Endometrium (tissue), 2 donors: ENCODE results near the gene PALS1.

Source experiments
- FAIRE-seq: peaks from 2 replicates; lab custom pipeline; 2012; peaks lifted over from hg19 to GRCh38; lab: Jason Lieb, UNC
- donor health status: control.
- donor health status: control.

The PALS1 gene

GRCh38 chr14:67241411-67242167 lies at the start of gene PALS1:
Gene PALS1 (plus strand): TSS chr14:67241435. CDS start chr14:67279171, 37,736 bp downstream.
- no peak for FAIRE-seq

GRCh38 chr14:67191768-67192290 lies 49.4 kb upstream of the PALS1 start:
- no peak for FAIRE-seq

- no peak for FAIRE-seq
Measured at GRCh38 chr14:67192366-67192765, 48.9 kb upstream of the PALS1 start.

GRCh38 chr14:67195279-67195678 lies 46.0 kb upstream of the PALS1 start:
- FAIRE-seq, result no peak

DNA sequence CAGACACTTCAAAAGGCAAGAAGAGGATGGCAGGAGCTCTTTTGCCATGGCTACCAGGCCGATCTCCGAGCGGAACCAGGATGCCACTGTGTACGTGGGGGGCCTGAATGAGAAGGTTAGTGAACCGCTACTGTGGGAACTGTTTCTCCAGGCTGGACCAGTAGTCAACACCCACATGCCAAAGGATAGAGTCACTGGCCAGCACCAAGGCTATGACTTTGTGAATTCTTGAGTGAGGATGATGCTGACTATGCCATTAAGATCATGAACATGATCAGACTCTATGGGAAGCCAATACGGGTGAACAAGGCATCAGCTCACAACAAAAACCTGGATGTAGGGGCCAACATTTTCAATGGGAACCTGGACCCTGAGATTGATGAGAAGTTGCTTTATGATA lies 42.2 kb upstream of the PALS1 start:
- FAIRE-seq, result no peak

DNA sequence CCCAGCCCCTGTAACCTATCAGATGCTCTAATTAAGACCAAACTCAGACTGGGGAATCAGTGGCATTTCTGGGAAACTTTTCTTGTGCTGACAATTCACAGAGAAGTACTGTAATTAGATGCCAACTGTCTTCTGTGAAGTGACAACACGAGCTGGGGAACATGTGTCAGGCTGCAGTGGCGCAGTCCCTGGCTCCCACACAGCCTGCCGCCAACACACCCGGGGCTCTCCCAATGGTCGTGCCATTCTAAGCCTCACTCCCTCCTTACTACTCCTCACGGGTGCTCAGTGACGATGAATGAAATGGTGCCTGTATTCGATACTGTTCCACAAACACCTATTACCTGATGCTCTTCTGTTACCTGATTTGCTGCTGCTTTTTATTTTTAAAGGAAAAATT lies 33.4 kb upstream of the PALS1 start:
- FAIRE-seq, result no peak

DNA sequence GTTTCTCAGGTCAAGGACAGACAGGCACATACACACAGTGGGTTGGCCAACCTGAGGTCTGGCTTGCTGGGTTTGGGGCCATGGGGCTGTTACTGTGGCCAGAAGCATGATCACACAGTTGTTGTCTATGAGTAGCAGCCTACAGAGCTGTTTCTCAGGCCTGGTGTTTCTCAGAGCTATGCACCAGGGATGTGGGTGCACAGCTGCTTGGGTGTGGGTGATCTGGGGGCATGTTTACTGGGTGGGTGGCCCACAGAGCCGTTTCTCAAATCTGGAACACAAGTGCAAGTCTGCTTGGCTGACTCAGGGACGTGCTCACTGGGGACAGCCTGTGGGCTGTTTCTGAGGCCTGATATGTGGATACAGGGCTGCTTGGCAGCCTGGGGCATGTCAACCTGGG lies 23.1 kb upstream of the PALS1 start:
- no peak for FAIRE-seq

DNA sequence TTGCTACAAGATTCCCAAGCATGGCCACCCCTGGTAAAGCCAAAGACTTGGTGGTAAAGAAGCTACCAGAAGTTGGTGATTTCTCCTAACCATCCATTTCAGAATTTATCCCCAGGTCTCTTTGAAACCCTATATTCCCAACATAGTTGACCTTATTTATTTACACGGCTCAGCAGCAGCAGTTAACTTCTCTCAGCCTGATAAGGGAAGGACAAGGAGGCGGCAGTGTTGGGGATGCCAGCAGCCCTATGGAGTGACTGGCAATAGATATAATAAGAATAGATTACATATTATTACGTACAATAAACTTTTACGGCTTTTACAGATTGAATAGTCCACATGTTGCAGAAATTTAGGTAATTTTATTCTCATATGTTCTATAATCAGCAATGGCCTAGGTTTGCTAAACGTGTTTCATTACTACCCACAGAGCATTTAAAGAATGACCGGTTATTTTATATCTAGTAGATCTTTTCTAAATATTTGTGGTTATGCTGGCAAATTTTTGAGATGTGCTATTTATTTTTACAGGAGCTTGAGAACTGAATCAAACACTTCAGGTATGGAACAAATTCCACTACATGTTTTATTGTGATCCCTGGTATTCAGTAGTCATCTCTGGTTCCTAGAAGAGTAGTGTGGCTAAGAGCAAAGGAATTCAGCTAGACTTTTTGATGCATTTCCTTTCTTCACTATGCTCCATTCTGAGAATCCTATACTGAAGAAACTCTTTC lies 19.8 kb upstream of the PALS1 start:
- no peak for FAIRE-seq

- FAIRE-seq, result no peak
Measured at GRCh38 chr14:67221982-67222328, 19.3 kb upstream of the PALS1 start.

DNA sequence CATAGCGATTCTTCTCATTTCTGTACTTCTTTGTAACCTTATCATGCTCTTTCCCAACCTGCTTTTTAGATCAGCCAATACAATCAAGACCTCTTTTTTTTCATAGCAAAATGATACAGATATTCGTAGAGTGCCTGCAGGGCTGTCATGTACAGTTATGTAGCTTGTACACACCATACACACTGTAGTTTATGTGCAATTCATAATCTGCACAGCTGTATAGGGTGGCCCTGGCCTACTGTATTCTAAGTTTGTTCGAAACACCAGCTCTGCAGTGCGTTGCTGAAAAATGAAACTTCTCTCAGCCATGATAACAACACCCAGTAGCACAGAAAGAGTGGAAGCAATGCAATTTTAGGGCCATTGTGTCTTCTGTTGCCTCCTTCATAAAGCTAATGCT lies 15.7 kb upstream of the PALS1 start:
- FAIRE-seq, result no peak

DNA sequence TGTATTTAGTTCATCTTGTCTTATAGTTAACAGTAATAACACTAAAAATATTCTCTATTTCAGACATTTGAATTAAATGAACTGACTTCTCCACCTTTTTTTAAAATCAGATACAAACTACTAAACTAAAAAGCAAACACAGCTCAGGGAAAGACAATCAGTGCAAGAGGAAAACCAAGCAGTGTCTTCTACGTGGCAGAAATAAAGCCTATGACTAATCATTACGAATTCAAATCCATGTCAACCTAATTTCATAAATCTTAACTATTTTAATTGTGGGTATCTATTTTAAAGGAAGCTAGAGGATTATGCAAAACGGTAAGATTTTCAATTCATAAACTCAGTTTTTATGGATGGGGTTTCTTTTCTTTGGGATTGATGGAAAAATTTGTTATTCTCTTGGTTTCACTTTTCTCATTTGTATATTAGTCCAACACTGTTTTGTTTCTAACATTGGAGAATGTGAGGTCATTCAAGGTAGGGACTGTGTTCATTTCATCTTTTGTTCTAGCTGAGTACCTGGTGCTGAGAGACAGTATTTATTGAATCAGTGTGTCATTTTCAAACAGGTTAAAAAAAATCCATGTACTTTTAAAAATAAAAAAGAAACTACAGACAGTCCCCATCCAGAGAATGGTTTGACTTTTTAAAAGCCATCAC lies 12.8 kb upstream of the PALS1 start:
- no peak for FAIRE-seq

GRCh38 chr14:67232066-67232465 lies 9.2 kb upstream of the PALS1 start:
- no peak for FAIRE-seq

GRCh38 chr14:67232621-67233020 lies 8.6 kb upstream of the PALS1 start:
- no peak for FAIRE-seq

DNA sequence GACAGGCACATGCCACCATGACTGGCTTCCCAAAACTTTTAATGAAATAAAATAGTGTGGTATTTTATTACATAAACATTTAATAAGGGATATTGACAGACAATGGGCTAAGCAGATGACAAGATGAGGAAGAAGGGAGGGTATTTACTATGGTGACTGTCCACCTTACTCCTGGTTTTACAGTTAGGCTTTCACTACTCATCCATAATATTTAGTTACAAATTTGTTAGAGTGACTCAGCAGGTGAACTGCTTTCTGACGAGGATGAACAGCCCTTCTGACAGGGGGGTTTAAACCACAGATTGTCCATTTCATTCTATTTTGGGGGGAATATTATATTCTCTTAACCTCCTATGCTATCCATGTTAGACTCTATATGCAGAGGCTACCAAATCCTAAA lies 3.6 kb upstream of the PALS1 start:
- no peak for FAIRE-seq

DNA sequence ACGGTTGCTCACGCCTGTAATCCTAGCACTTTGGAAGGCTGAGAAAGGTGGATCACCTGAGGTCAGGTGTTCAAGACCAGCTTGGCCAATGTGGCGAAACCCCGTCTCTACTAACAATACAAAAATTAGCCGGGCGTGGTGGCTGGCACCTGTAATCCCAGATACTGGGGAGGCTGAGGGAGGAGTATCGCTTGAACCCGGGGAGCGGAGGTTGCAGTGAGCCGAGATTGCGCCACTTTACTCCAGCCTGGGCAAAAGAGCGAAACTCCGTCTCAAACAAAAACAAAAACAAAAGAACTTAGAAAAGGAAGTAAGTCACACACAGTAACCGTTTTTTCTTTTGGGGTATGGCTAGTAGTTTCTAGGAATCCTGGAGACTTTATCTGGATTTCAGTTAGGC lies 1.7 kb upstream of the PALS1 start:
- no peak for FAIRE-seq

DNA sequence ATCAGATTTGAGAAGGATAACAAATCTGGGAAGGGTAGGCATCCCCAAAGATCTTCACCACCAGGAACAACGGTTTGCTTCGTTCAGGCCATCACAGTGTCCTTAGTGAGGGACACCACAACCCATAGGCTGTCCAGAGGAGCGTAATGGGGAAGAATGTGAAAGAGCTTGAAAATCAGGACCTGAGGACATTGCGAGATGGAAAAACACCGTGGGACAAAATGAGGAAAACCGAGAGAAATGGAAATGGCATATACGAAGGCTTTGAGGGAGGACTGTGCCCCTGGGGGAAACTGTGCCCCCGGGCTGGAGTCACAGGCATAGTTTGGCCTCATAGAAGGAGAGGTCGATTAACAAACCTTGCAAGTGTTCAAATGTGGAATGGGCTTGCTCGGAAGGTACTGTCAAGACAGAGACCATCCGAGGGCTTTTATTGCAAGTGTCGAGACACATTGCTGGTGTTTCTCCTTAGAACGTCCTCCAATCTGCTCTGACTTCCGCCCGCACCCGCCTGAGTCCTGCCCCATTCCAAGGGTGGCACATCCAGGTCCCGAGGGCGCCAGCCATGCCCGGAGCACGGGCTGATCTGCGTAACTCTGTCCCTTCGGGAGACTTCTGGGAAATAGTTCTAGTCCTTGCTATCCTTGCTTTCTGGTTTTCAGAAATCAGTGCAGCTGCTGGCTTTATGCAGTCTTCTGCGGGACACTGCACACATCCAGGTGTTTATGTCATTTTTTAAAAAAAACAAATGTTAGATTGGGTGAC lies 885 bp upstream of the PALS1 start:
- no peak for FAIRE-seq

- FAIRE-seq, result no peak
Measured at GRCh38 chr14:67240978-67241410, 241 bp upstream of the PALS1 start.

DNA sequence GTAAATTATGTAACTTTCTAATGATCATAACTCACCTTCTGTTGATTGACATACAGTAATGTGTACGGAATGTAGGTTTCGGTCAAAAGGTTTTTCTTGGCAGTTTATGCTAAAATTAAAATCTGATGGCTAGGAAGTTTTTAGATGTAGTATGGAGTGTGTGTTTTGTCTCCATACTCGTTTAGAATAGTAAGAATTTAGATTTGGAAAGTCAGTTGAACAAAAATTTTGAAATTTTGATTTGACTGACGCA lies 859 bp downstream of the PALS1 start:
- FAIRE-seq, result no peak

DNA sequence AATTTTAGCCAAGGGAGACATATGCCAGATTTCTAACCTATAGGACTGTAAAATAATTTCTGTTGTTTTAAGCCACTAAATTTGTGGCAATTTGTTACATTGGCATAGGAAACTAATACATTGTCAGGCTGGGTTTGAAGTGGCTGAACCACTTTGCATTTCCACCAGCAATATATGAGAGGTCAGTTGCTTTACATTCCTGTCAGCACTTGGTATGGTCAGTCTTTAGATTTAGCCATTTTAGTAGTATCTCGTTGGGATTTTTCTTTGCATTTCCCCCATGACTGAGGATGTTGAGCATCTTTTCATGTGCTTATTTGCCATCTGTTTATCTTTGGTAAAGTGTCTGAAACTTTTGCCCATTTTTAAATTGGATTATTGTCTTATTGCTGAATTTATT lies 3.9 kb downstream of the PALS1 start:
- no peak for FAIRE-seq

- no peak for FAIRE-seq
Measured at GRCh38 chr14:67251573-67252226, 10.5 kb downstream of the PALS1 start.

DNA sequence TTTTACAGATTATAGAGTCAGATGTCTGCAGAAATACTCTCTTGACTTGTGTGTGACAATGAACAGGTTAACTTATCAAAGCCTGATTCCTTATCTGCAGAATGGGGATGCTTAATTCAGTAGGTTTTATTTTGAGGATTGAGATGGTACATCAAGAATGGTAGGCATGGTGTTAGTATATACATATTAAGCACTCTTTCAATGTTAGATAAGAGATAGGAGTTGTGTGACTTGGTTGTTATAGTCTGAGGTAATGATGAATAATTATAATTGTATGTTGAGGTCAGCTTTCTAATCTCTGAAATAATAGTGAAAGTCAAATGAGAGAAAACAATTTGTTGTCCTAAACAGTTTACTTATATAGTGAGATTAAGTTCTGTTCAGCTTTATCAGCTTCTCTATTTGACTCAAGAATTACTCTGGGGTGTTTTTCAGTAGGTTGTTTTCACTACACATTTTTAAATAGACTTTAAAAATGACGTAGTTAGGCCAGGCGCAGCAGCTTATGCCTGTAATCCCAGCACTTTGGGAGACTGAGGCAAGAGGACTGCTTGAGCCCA lies 11.9 kb downstream of the PALS1 start:
- FAIRE-seq, result no peak

- FAIRE-seq, result no peak
Measured at GRCh38 chr14:67257906-67258305, 16.7 kb downstream of the PALS1 start.
